HAP-1 (cell line): ENCODE results near the gene COX11.
A peak's percentile ranks its signal among the peaks of the same experiment; 100 is the strongest.

Experiments
- DNase-seq, 2 experiments: peaks; one replicate each; pipeline ENCODE4 v3.0.0-alpha.2; 2016 to 2020; ENCODE audit warnings: low spot score in 2 of 2
- H3K27me3 ChIP-seq: fragments of 250-450 bp; sonication (Bioruptor Pico); 2 replicates; pipeline ENCODE4 v1.5.1; 2020; ENCODE audit warnings: low read depth, mild to moderate bottlenecking, moderate library complexity
- H3K36me3 ChIP-seq: fragments of 250-450 bp; sonication (Bioruptor Pico); replicated peaks from 2 replicates; pipeline ENCODE4 v1.5.1; 2020; ENCODE audit warnings: mild to moderate bottlenecking
- H3K4me1 ChIP-seq: fragments of 250-450 bp; sonication (Bioruptor Pico); 2 replicates; pipeline ENCODE4 v1.5.1; 2020; ENCODE audit warnings: mild to moderate bottlenecking
- H3K4me3 ChIP-seq: fragments of 250-450 bp; sonication (Bioruptor Pico); 2 replicates; pipeline ENCODE4 v1.5.1; 2020; ENCODE audit warnings: mild to moderate bottlenecking, moderate library complexity
- H3K9me3 ChIP-seq: fragments of 250-450 bp; sonication (Bioruptor Pico); 2 replicates; pipeline ENCODE4 v1.5.1; 2020; ENCODE audit warnings: mild to moderate bottlenecking, moderate library complexity
- in situ Hi-C: fragments of 300-500 bp; cut with MboI; formaldehyde crosslinking; loops from 3 replicates; pipeline ENCODE4 v1.14.3; 2020; ENCODE audit warnings: low sequenced_read_pairs, inconsistent platforms, mixed read lengths

The COX11 gene

GRCh38 chr17:54977744-54978143 is 9.3 kb upstream of the COX11 start:
- peaks cover 18% of the 10 kb centered on the region for H3K4me1 ChIP-seq
- H3K4me3 ChIP-seq: no peak overlapping the region
- H3K36me3 ChIP-seq: no peaks in the 10 kb centered on the region
- H3K27me3 ChIP-seq: no peaks in the 10 kb centered on the region
- in situ Hi-C loops: loop anchor here (25.0 kb wide), 1 partner anchor 535 kb away; the partner anchor contains the start of gene SMIM36
- DNase-seq: no peak
- H3K9me3 ChIP-seq: 0 out of 2 replicates have a peak, but pooled peaks cover 2% of the 10 kb centered on the region

DNA sequence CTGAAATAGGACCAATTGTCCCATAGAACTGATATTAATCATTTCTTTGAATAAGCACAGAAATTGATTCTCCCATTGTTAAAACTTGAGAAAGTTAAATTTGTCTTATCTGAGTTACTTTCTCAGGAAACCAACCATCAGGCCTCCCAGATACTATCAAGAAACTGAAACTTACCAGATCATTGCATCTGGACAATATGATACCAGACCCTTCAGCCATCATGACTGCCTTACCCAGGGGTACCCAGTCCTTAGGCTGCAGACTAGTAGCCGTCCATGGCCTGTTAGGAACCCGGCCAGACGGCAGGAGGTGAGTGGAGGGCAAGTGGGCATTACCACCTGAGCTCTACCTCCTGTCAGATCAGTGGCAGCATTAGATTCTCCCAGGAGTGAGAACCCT is 7.9 kb upstream of the COX11 start:
- no peak for DNase-seq
- Histone ChIP-seq H3K27me3 (no peaks in the 10 kb centered on the region), H3K4me3 (no peak overlapping the region), H3K9me3 (0 out of 2 replicates have a peak, but pooled peaks cover 2% of the 10 kb centered on the region), H3K36me3 (no peaks in the 10 kb centered on the region), H3K4me1 (peaks cover 22% of the 10 kb centered on the region)
- in situ Hi-C loops: loop anchor here (25.0 kb wide), 1 partner anchor 536 kb away; the partner anchor contains the start of gene SMIM36

- H3K36me3 ChIP-seq: no peaks in the 10 kb centered on the region
- no peaks in the 10 kb centered on the region for H3K27me3 ChIP-seq
- H3K9me3 ChIP-seq: no peaks in the 10 kb centered on the region
- in situ Hi-C loops: loop anchor here (25.0 kb wide), 1 partner anchor 538 kb away; the partner anchor contains the start of gene SMIM36
- no peak for DNase-seq
- peaks cover 27% of the 10 kb centered on the region for H3K4me1 ChIP-seq
- no peak overlapping the region for H3K4me3 ChIP-seq
Observed at GRCh38 chr17:54974759-54975158, 6.3 kb upstream of the COX11 start.

DNA sequence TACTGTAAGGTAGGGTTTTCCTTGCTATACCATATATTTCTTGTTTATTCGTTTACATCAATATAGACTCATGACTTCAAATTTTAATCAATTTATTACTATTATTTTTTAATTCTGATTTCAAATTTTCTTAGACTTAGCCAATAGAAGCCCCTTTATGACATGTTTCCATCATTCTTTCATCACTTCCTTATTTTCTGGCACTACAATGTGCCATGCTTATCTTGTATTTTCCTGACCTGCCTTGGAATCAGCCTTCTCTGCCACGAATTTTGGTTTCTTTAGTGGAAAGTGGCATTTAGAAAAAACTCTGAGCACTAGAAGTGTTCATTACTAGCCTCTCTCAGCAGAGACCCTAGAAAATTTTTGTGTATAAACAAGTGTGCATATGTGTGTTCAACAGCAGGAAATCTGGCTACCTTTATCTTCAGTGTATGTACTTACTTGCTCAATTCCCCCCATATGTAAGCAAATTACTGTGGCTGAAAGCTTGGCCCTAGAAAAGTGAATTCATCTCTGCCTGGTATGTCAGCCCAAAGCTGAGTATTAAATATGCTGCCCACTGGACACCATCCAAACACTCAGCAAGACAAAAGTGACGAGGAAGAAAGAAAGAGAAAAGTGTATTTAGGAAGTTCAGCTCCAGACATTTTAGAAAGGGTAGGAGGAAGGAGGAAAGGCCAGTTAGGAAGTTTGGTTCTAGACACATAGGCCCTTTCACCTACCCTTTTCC is 4.1 kb upstream of the COX11 start:
- Histone ChIP-seq H3K27me3 (no peaks in the 10 kb centered on the region), H3K4me1 (peaks cover 23% of the 10 kb centered on the region), H3K9me3 (no peaks in the 10 kb centered on the region), H3K36me3 (no peaks in the 10 kb centered on the region), H3K4me3 (no peak overlapping the region)
- in situ Hi-C loops: no loop called here
- DNase-seq: no peak

GRCh38 chr17:54971901-54972300 is 3.4 kb upstream of the COX11 start:
- no peak for DNase-seq
- in situ Hi-C loops: no loop called here
- peaks cover 23% of the 10 kb centered on the region for H3K4me1 ChIP-seq

GRCh38 chr17:54971147-54971546 is 2.7 kb upstream of the COX11 start:
- Histone ChIP-seq H3K4me3 (no peak overlapping the region), H3K9me3 (no peaks in the 10 kb centered on the region), H3K4me1 (peaks cover 23% of the 10 kb centered on the region), H3K36me3 (no peaks in the 10 kb centered on the region), H3K27me3 (no peaks in the 10 kb centered on the region)
- in situ Hi-C loops: no loop called here
- no peak for DNase-seq

More at GRCh38 chr17:54971901-54972300, 3.4 kb upstream of the COX11 start:
- H3K36me3 ChIP-seq: no peaks in the 10 kb centered on the region
- no peaks in the 10 kb centered on the region for H3K27me3 ChIP-seq
- no peaks in the 10 kb centered on the region for H3K9me3 ChIP-seq
- no peak overlapping the region for H3K4me3 ChIP-seq

- H3K4me1 ChIP-seq: peaks cover 23% of the 10 kb centered on the region
- H3K4me3 ChIP-seq: peak overlapping the region; percentile 81
- no peaks in the 10 kb centered on the region for H3K9me3 ChIP-seq
- no peak for DNase-seq
- no peaks in the 10 kb centered on the region for H3K27me3 ChIP-seq
- in situ Hi-C loops: no loop called here
- no peaks in the 10 kb centered on the region; the same call in 1 of the 2 replicates for H3K36me3 ChIP-seq
Observed at GRCh38 chr17:54969658-54970572, 1.5 kb upstream of the COX11 start.

DNA sequence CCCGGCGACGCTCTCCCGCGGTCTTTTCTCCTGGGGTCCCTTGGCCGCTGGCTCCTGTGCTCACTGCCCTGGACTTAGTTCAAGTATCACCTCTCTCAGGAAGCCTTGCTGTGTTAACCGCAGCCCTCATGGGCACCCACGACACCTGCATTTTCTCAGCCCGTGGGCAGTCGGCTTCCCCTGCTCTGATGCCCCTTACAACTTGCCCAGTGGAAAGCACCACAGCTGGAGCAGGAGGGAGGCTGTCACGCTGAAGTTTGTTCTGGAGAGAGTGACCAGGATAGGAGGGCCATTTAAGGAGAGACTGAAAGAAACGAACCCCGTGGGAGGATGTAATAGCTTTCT is 506 bp upstream of the COX11 start:
- H3K9me3 ChIP-seq: no peaks in the 10 kb centered on the region
- peaks cover 21% of the 10 kb centered on the region for H3K4me1 ChIP-seq
- H3K36me3 ChIP-seq: peaks cover 8% of the 10 kb centered on the region
- H3K4me3 ChIP-seq: peak overlapping the region; percentile 81
- H3K27me3 ChIP-seq: no peaks in the 10 kb centered on the region
- in situ Hi-C loops: no loop called here
- peak in 1 of 2 experiments; percentile 14 for DNase-seq

- Histone ChIP-seq H3K9me3 (no peaks in the 10 kb centered on the region), H3K27me3 (no peaks in the 10 kb centered on the region), H3K4me1 (peaks cover 9% of the 10 kb centered on the region), H3K4me3 (peak overlapping the region; percentile 81), H3K36me3 (peaks cover 20% of the 10 kb centered on the region)
- peak; percentile 19 to 59 for DNase-seq
- in situ Hi-C loops: no loop called here
Observed at GRCh38 chr17:54967621-54968261, 713 bp downstream of the COX11 start.

DNA sequence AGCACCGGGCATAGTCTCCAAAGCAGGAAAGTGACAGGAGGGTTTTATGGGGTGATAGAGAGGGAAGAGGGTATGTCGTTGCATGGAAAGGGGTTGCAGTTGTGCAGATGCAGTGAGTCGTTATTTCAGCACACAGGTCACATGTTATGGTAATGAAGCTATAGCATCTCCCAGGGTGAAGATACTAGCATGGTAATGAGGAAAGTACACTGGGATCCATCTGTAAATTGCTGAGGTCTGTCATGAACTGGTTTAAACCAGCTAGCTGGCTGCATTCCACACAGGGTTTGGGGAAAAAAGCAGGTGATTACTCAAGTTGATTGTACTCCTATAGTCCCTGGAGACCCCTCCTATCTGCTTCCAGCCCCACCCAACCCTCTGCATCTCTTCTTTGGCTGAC is 11.7 kb downstream of the COX11 start:
- Histone ChIP-seq H3K9me3 (no peaks in the 10 kb centered on the region), H3K4me1 (no peaks in the 10 kb centered on the region), H3K36me3 (peaks cover 49% of the 10 kb centered on the region), H3K27me3 (no peaks in the 10 kb centered on the region), H3K4me3 (no peak overlapping the region)
- in situ Hi-C loops: no loop called here
- peak; percentile 7 to 43 for DNase-seq

DNA sequence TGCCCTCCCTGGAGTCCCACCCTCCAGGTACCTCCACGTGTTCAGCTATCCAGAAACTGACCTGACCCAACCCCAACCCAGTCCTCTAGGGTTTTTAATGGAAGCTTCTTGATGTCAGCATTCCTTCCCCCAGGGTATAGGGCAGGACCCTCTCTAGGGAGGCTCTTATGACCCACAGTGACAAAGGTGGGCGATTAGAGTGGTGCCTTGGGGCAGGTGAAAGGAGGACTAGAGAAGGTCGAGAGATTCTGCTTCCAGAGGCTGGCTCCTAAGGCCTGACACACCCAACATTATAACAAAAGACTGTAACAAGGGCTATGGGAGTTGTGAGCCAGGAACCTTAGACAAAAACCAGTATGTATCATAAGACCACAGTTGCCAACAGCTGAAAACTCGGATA is 17.2 kb downstream of the COX11 start:
- in situ Hi-C loops: no loop called here
- Histone ChIP-seq H3K27me3 (no peaks in the 10 kb centered on the region), H3K4me3 (no peak overlapping the region), H3K36me3 (peaks cover 25% of the 10 kb centered on the region), H3K9me3 (no peaks in the 10 kb centered on the region), H3K4me1 (no peaks in the 10 kb centered on the region)
- no peak for DNase-seq

- no peak overlapping the region for H3K4me3 ChIP-seq
- in situ Hi-C loops: no loop called here
- DNase-seq: no peak
- no peaks in the 10 kb centered on the region for H3K9me3 ChIP-seq
- H3K4me1 ChIP-seq: no peaks in the 10 kb centered on the region
- H3K27me3 ChIP-seq: no peaks in the 10 kb centered on the region
- H3K36me3 ChIP-seq: peaks cover 21% of the 10 kb centered on the region
Observed at GRCh38 chr17:54950116-54950515, 18.3 kb downstream of the COX11 start.

GRCh38 chr17:54948380-54948779 is 20.1 kb downstream of the COX11 start:
- in situ Hi-C loops: no loop called here
- H3K4me1 ChIP-seq: no peaks in the 10 kb centered on the region
- H3K27me3 ChIP-seq: no peaks in the 10 kb centered on the region
- H3K4me3 ChIP-seq: no peak overlapping the region
- H3K9me3 ChIP-seq: no peaks in the 10 kb centered on the region
- DNase-seq: no peak
- peaks cover 17% of the 10 kb centered on the region for H3K36me3 ChIP-seq
